ENCODE measurements around the gene CHCHD3.
"Not testable (repeated sequence)": the region's sequence is repeated elsewhere in the genome, so short reads cannot be mapped to it uniquely, and the experiment has no call there.

Gene CHCHD3

DNA sequence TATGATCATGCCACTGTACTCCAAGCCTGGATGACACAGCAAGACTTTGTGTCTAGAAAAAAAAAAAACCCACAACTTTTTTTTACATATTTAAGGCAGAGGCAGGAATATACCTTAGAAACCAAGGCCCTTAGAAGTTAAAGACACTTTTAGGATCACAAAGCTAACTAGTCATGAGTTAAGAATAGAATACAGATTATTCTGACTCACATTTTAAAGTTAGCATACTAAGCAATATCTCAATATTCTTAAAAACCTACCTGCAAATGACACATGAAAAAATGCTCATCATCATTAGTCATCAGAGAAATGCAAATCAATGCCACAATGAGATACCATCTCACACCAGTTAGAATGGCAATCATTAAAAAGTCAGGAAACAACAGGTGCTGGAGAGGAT, 177.7 kb downstream of the CHCHD3 start:
- no peak for DNase-seq (ENCODE audit: low read depth in 2 of 2)

- DNase-seq (ENCODE audit: low read depth in 2 of 2), result not testable (repeated sequence)
These were observed 179.6 kb downstream of the CHCHD3 start for GRCh38 chr7:132902294-132902693.

GRCh38 chr7:132901241-132901640, 180.6 kb downstream of the CHCHD3 start:
- no peak for DNase-seq (ENCODE audit: low read depth in 2 of 2)

GRCh38 chr7:132899833-132900232, 182.1 kb downstream of the CHCHD3 start:
- DNase-seq (ENCODE audit: low read depth in 2 of 2), result no peak

DNA sequence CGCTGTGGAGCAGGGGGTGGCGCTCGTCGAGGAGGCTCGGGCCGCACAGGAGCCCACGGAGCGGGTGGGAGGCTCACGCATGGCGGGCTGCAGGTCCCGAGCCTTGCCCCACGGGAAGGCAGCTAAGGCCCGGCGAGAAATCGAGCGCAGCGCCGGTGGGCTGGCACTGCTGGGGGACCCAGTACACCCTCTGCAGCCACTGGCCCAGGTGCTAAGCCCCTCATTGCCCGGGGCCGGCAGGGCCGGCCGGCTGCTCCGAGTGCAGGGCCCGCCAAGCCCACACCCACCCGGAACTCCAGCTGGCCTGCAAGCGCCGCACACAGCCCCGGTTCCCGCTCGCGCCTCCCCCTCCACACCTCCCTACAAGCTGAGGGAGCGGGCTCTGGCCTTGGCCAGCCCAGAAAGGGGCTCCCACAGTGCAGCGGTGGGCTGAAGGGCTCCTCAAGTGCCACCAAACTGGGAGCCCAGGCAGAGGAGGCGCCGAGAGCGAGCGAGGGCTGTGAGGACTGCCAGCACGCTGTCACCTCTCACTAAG, 183.2 kb downstream of the CHCHD3 start:
- DNase-seq (ENCODE audit: low read depth in 2 of 2), result not testable (repeated sequence)

- DNase-seq (ENCODE audit: low read depth in 2 of 2), result no peak
These were observed 184.7 kb downstream of the CHCHD3 start for GRCh38 chr7:132897093-132897687.

DNA sequence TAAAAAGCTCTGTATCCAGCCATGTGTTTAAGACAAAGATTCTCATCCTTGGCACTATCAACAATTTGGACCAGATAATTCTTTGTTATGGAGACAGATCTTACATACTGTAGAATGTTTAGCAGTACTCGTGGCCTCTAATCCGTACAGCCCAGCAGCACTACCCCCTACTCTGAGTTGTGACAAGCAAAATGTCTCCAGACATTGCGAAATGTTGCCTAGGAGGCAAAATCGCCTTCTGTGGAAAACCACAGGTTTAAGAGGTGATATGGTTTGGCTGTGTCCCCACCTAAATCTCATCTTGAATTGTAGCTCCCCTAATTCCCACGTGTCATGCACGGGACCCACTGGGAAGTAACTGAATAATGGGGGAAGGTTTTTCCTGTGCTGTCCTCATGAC, 186.7 kb downstream of the CHCHD3 start:
- no peak for DNase-seq (ENCODE audit: low read depth in 2 of 2)

GRCh38 chr7:132893560-132893959, 188.3 kb downstream of the CHCHD3 start:
- DNase-seq (ENCODE audit: low read depth in 2 of 2), result no peak

GRCh38 chr7:132892744-132893143, 189.1 kb downstream of the CHCHD3 start:
- not testable (repeated sequence) for DNase-seq (ENCODE audit: low read depth in 2 of 2)

GRCh38 chr7:132891554-132891953, 190.3 kb downstream of the CHCHD3 start:
- no peak for DNase-seq (ENCODE audit: low read depth in 2 of 2)

GRCh38 chr7:132882714-132883428, 199.0 kb downstream of the CHCHD3 start:
- DNase-seq (ENCODE audit: low read depth in 2 of 2), result peak in 1 of 2 experiments; percentile 1

DNA sequence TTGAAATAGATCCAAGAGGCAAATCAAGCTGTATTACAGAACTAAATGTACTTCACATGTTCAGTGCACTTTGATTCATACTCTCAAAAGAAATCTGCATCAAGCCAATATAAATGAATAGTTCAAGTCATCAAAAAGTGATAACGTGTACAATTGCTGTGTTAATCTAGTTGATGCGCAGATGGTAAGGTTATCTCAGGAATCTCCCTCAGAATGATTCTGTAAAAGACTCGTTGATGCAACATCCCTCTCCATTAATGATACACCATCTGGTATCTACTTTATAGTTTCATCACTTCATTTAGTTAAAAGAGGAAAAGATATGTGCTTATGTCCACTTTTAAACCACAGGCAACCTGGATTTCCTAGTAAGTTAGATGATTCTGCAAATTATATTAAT, 200.6 kb downstream of the CHCHD3 start:
- DNase-seq (ENCODE audit: low read depth in 2 of 2), result no peak

DNA sequence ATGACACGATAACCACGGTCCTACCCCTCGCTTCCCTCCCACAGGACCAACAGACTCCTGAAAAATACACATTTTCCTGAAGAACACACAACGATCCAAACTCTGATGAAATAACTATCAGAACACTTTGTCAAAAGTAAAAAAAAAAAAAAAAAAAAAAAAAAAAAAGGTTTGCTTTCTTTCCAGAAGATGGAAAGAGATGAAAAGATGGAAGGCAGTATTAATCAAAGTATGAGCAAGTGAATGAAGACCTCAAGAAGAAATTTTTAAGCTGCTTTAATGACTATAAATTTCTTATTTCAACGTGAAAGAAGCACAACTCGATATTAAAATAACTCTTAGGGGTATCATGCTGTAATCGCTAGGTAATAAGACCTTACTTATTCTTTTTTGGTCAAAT, 202.3 kb downstream of the CHCHD3 start:
- no peak for DNase-seq (ENCODE audit: low read depth in 2 of 2)

GRCh38 chr7:132878204-132878919, 203.5 kb downstream of the CHCHD3 start:
- no peak for DNase-seq (ENCODE audit: low read depth in 2 of 2)

- DNase-seq (ENCODE audit: low read depth in 2 of 2), result no peak
These were observed 204.3 kb downstream of the CHCHD3 start for GRCh38 chr7:132877573-132877972.

- DNase-seq (ENCODE audit: low read depth in 2 of 2), result no peak
These were observed 205.3 kb downstream of the CHCHD3 start for GRCh38 chr7:132876576-132876975.

GRCh38 chr7:132872034-132872433, 209.9 kb downstream of the CHCHD3 start:
- no peak for DNase-seq (ENCODE audit: low read depth in 2 of 2)

GRCh38 chr7:132871419-132871818, 210.5 kb downstream of the CHCHD3 start:
- no peak for DNase-seq (ENCODE audit: low read depth in 2 of 2)

DNA sequence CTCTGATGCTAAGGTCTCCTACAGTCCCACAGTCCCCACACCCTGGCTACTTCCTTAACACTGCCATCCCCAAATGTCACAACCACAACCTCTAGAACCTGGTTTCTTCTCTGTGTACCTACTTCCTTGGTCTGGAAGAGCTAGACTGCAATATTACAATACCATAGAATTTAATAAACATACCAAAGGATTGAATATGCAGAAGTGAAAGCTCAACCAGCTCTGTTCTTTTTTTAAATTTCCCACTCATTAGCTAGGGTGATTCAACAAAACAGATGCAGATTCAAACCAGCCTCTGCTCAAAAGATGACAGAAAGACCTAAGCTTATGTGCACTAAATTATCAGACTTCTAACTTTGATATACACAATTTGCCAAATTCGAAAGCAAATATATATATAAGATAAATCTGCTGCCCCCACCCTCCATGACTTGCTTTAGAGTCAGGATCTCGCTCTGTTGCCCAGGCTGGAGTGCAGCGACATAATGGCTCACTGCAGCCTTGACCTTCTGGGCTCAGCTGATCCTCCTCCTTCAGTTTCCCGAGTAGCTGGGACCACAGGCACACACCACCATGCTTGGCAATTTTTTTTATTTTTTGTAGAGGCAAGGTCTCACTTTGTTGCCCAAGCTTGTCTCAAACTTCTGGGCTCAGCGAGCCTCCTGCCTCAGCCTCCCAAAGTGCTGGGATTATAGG, 212.6 kb downstream of the CHCHD3 start:
- DNase-seq (ENCODE audit: low read depth in 2 of 2), result no peak

DNA sequence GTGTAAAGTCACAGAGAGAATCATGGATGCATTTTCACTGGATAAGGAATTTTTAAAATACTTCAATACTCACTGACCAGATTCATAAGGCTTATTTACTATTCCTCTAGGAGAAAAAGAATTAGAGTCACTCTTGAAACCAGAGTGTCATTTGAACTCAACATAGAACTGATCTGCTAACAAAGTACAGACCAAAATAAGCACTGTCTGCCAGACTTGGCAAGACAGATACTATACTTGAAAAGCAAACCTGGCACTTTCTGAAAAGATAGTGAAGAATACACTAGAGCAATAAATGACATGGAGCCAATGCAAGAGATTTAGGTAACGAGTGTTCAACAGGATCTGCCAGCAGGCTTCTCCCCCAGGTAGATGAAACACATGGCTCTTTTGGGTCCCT, 215.3 kb downstream of the CHCHD3 start:
- DNase-seq (ENCODE audit: low read depth in 2 of 2), result no peak

GRCh38 chr7:132866144-132866531, 215.8 kb downstream of the CHCHD3 start:
- no peak for DNase-seq (ENCODE audit: low read depth in 2 of 2)

Measured in stimulated activated CD4-positive, alpha-beta T cell treated with anti-CD3 and anti-CD28 coated beads, Interleukin-12 subunit alpha, Interleukin-12 subunit beta, amount 100 ng/mL, for 24 hours (primary cell).